Stimulated activated CD8-positive, alpha-beta memory T cell treated with anti-CD3 and anti-CD28 coated beads, Interleukin-2, amount 100 ng/mL, for 48 hours (primary cell): ENCODE results near the gene OR7G3.

Experiments
- DNase-seq, 2 donors: peaks; one replicate each; pipeline ENCODE4 v3.0.0-alpha.2; 2020; ENCODE audit warnings: low read depth in 2 of 2

The OR7G3 gene

GRCh38 chr19:9126900-9127405 lies at the start of gene OR7G3:
TSS of gene OR7G3 (minus strand) at chr19:9126950. CDS start at chr19:9126950, 0 bp downstream.
- DNase-seq: no peak

GRCh38 chr19:9175326-9175725 lies 48.6 kb upstream of the OR7G3 start:
- DNase-seq: no peak

GRCh38 chr19:9171393-9171991 lies 44.7 kb upstream of the OR7G3 start:
- no peak for DNase-seq

- DNase-seq: no peak
These were observed 40.1 kb upstream of the OR7G3 start for GRCh38 chr19:9166846-9167245.

GRCh38 chr19:9165261-9165660 lies 38.5 kb upstream of the OR7G3 start:
- DNase-seq: no peak

GRCh38 chr19:9161427-9161826 lies 34.7 kb upstream of the OR7G3 start:
- DNase-seq: no peak

- DNase-seq: no peak
These were observed 33.1 kb upstream of the OR7G3 start for GRCh38 chr19:9159891-9160290.

GRCh38 chr19:9156304-9156703 lies 29.6 kb upstream of the OR7G3 start:
- DNase-seq: no peak

GRCh38 chr19:9155591-9155990 lies 28.8 kb upstream of the OR7G3 start:
- DNase-seq: no peak

- DNase-seq: no peak
These were observed 24.6 kb upstream of the OR7G3 start for GRCh38 chr19:9151367-9151766.

- no peak for DNase-seq
These were observed 23.9 kb upstream of the OR7G3 start for GRCh38 chr19:9150650-9151049.

GRCh38 chr19:9149997-9150396 lies 23.2 kb upstream of the OR7G3 start:
- no peak for DNase-seq

- no peak for DNase-seq
These were observed 21.9 kb upstream of the OR7G3 start for GRCh38 chr19:9148697-9149096.

- DNase-seq: no peak
These were observed 20.1 kb upstream of the OR7G3 start for GRCh38 chr19:9146882-9147281.

GRCh38 chr19:9144920-9145319 lies 18.2 kb upstream of the OR7G3 start:
- no peak for DNase-seq

- peak; percentile 76 to 82 for DNase-seq
These were observed 13.6 kb upstream of the OR7G3 start, which contains the start of gene ZNF317 for GRCh38 chr19:9140159-9140874. TSS of gene ZNF317 (plus strand) at chr19:9140397. CDS start at chr19:9156017, 15,620 bp downstream.

- no peak for DNase-seq
These were observed 12.9 kb upstream of the OR7G3 start for GRCh38 chr19:9139609-9140158.

GRCh38 chr19:9132422-9132821 lies 5.7 kb upstream of the OR7G3 start:
- no peak for DNase-seq

- no peak for DNase-seq
These were observed 4.2 kb upstream of the OR7G3 start for GRCh38 chr19:9130965-9131364.

GRCh38 chr19:9128171-9128570 lies 1.4 kb upstream of the OR7G3 start:
- no peak for DNase-seq

- DNase-seq: no peak
These were observed 10.2 kb downstream of the OR7G3 start for GRCh38 chr19:9116547-9116946.

GRCh38 chr19:9115307-9115813 lies 11.4 kb downstream of the OR7G3 start, which contains the start of gene OR7G1:
TSS of gene OR7G1 (minus strand) at chr19:9115763. CDS start at chr19:9115763, 0 bp downstream.
- no peak for DNase-seq

- DNase-seq: no peak
These were observed 16.8 kb downstream of the OR7G3 start for GRCh38 chr19:9109959-9110358.
